Right lung (tissue), 5 donors: ENCODE data around the gene SSH2. TPM values are rescaled to one million over a fixed set of nuclear protein-coding genes. Genes with fewer than 3 reads are reported as not detected.
"Not testable (repeated sequence)": the region's sequence is repeated elsewhere in the genome, so short reads cannot be mapped to it uniquely, and the experiment has no call there.

Experiments used
- DNase-seq, 2 donors: peaks; one replicate each; pipeline ENCODE4 v3.0.0-alpha.2; 2013
- polyA plus RNA-seq, 5 donors: library from polyadenylated mRNA; unstranded; fragments of 120-200 nt; gene quantifications; one replicate each; pipeline versions ENCODE4 v1.2.1 to v1.2.3, GENCODE V29; 2013; ENCODE audit warnings: inconsistent platforms in 1 of 5, low replicate concordance in 1 of 5; ENCODE audit not compliant: insufficient read length in 5 of 5, insufficient read depth in 1 of 5

Gene SSH2
- polyA plus RNA-seq, 5 donors = 18.2 to 24.1 (median 23.7) TPM

DNA sequence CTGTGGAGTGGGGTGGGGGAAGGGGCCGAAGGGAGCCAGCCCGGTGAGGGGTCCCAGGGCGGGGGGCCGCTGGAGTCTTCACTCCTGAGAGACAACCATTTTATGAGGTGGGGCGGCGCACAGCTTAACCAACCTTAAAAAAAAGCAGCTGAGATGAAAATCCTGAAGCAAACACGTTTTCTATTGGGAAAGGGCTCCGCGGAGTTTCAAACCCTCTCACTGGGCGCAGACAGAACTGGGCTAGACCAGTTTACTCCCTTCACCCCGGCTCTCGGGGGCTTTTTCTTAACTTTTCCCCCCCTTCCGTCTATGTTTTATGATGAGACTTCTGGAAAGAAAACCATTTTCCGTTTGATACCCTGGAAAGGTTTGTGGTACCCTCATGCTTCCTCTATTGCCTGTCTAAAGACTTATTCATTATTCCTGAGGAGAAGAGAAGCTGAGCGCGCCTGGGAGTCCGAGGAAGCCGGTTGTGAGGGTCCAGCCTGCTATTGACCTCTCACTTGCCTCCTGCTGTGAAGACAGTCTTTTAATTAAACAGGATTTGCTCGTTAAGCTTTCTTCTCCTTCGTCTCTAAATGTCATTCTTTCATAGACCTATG lies 482 bp upstream of the SSH2 start:
- peak in 1 of 2 donors; percentile 10 for DNase-seq

- peak in 1 of 2 donors; percentile 10 for DNase-seq
Observed at GRCh38 chr17:29929006-29929532, 959 bp downstream of the SSH2 start.

- no peak for DNase-seq
Observed at GRCh38 chr17:29927546-29927945, 2.5 kb downstream of the SSH2 start.

DNA sequence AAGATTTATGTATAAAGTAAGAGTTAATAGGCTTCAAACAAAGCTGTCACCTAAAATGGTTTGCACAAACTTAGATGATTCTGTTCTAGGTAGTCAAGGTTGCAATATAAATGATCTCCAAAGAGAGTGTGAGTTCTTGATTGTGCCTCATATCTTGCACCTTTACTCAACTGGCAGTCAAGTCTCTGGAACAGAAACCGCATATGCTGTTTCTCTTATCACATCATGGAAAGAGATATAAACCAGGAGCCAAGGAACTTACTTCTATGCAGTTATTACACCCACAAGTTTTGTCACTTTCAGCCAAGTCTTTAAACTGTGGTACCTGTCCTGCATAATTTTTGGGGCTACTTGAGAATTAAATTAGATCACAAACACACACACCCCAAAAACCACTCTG lies 5.2 kb downstream of the SSH2 start:
- no peak for DNase-seq

GRCh38 chr17:29918922-29919856 lies 10.8 kb downstream of the SSH2 start:
- no peak for DNase-seq

GRCh38 chr17:29918016-29918415 lies 12.0 kb downstream of the SSH2 start:
- no peak for DNase-seq

DNA sequence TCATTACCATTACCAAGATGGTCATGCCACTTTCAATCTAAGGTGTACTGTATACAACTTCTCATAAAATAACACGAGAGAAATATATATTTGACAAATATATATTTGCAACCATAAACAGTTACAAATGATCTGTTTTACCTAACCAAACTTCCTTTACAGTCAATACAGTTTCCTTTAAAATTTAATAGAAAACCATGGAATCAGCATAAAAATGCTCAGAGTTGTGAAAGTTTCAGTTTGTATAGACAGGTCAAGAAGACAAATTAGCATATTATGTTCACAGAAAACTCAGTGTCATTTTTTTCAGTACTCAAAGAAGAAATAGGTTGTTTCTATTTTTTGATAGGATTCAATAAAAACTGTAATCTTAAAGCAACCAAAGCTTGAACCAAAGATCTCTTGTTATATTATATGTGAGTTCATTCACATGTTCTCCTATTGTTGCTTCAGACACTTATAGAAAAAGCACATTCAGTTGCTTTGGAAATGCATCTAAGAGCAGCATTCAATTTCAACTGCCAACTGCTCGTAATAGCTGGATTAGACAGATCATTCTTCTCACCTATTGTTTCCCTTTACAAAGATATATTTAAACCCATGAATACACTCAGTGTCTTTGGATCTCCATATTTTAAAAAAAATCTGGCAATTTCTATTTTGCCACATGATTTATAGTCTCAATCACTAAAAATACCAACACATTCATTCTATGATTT lies 15.1 kb downstream of the SSH2 start:
- DNase-seq = no peak

DNA sequence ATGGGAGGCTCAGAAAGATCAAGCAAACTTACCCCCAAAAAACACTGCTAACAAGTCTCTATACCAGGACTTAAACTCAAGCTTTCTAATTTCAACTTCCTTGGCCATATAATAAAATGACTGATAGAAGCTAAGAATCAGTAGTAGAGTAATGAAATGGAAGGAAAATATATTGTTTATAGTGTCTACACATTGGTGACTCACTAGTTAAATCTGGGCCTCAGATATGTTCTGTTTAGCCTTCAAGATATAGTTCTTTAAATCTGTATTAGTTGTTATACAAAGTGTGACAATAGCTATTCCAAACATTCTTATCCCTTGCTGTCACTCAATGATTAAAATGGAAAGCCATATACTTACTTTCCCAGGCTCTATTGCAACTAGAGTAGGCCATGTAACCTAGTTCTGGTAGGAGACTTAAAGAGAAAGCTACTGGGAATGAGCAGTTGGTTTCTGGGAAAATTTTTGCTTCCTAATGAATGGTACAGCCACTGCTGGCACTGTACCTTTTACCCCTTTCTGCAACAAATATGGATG lies 18.3 kb downstream of the SSH2 start:
- DNase-seq = no peak

DNA sequence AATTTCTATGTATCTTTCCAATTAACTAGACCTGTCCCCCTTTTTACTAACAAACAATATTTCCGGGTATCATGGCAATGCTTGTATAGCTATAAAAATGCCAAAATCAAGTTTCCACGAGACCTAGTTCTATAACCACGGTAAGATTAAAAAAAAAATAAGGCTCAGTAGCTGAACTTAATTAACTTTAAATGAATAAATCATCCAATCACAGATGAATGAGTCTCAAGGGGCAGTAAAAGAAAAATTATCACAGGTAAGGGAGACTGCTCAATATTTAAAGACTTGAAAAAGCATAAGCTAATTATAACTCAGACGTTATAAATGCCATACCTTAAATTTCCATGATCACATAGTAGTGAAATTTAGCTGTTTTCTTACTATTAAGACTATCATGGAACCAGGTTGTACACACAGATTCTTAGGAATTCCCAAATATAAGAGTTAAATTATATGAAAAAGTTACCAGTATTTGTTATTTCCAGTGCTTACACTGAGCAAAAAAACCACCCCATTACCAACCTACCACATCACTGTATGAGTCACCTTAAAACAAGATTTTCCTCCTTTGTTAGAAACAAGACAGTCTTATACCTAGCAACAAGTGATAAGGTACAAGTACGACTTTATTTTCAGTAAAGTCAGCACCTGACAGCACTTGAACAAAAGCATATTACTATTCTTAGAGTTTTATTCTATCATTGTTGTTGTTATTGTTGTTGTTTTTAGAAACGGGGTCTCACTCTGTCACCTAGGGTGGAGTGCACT lies 20.6 kb downstream of the SSH2 start:
- DNase-seq = no peak

GRCh38 chr17:29906969-29907368 lies 23.1 kb downstream of the SSH2 start:
- no peak for DNase-seq

GRCh38 chr17:29905879-29906167 lies 24.2 kb downstream of the SSH2 start:
- DNase-seq = no peak

DNA sequence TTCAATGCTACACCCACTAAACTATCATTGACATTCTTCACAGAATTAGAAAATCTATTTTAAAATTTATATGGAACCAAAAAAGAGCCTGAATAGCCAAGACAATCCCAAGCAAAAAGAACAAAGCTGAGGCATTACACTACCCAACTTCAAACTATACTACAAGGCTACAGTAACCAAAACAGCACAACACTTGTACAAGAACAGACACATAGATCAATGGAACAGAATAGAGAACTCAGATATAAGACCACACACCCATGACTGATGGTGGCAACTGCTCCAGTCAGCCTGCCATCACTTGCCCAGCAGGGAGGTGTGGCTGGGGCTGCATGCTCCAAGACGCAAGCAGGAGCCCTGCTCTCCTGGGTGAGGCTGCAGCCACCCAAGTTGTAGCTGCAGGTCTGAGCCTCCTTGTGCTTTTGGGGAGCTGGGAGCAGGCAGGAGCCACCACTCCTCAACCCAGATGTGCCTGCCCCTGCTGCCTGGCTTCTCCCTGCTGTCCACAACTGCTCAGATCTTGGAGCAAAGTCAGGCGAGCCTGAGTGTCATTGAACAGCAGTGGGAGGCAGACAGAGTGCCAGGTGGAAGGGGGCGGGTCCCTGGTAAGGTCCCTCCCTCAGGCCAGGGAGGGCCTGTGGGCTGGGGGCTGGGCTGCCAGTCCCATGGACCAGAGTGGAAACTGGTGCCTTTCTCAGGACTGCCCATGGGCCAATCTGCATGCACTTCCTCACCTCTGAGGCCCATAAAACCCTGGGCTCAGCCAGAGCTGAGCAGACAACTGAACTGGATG lies 24.7 kb downstream of the SSH2 start:
- DNase-seq = no peak

DNA sequence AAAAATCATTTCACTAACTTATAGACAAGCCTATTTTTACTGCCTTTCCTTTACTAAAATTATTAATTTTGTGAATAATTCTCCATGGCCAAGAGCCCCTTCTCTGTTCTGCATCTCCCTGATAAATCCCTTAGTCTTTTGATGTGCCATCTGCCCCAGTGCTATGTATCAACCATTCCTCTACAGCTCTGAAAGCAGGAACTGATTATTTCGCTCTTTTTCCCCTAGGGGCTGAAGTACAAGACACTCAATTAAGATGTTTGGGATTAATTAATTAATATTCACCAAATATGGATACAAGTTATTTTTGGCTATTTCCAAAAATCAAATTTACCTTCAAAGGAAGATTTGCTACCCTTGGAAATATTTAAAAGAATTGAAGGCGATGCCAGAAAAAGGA lies 26.6 kb downstream of the SSH2 start:
- no peak for DNase-seq

- not testable (repeated sequence) for DNase-seq
Observed at GRCh38 chr17:29897136-29897535, 32.9 kb downstream of the SSH2 start.

DNA sequence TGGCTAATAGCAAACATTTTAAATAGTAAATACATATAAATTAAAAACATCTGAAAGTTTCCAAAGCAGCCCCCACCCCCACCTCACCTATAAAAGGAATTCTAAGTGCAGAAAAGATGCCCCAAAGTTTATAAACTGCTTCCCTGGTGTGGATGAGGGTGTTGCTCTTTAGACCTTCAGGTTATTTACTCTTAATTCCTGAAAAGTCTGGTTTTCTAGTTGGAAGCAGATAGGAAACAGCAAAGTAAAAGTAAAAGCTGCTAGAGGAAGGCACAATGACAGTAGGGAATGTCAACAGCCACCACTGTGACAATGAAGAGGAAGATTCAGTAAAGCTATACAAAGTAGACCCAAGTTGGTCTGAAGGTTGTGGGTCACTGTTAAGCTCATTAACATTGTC lies 37.8 kb downstream of the SSH2 start:
- no peak for DNase-seq

- no peak for DNase-seq
Observed at GRCh38 chr17:29891131-29891530, 38.9 kb downstream of the SSH2 start.

DNA sequence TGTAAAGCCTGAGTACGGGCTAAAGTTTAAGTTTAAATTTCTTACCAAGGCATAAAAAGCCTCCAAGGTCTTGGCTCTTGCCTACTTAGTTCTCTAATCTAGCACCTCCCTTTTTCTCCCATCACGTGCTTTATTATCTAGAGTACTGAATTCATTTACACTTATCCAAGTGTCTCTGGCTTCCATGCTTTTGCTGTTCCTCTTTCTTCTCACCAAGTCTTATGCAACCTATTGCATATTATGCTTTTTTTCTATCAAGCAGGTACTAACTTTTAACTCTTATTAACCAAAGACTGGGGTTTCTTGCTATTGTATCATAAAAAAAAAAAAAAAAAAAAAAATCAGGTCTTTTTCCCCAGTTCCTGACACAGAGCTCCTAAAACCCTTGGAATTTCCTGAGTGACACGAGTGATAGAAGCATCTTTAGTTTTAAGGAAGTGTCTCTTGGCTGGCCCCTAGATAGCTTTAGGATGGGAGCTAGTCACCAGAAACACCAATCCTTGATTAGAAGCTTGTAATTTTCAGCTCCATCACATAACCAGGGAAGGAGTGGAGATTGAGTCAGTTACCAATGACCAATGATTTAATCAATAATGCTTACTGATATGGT lies 44.9 kb downstream of the SSH2 start:
- no peak for DNase-seq

DNA sequence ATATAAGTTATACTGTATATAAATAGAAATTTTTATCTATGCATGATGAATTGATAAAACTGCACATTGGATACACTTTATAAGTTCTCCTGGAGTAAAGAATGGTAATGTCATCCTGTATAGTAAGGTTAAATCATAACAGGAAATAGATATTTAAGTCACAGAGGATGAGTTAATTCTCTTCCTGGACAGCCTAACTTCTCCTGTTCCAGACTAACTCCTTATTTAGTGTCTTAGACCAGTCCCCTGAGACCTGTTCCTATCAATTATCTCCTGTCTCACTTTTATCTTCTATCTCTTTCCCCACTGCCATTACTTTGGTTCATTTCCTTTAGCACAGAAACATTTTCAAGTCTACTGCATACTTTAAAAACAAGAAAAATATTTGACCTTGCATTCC lies 46.5 kb downstream of the SSH2 start:
- DNase-seq = no peak

DNA sequence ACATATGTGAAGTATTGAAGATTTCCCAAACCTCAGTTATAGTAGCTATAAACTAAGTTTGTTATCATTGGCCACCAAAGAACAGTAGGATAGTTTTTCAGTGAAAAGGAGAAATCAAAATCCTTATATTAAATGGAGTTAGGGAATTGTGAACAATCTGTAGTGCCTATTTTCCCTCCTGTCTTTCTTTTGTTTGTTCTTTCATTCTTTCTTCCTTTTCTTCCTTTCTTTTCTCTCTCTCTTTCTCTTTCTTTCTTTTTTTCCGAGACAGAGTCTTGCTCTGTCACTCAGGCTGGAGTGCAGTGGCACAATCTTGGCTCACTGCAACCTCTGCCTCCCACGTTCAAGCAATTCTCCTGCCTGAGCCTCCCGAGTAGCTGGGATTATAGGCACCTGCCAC lies 48.8 kb downstream of the SSH2 start:
- DNase-seq = no peak

GRCh38 chr17:29880031-29880430 lies 50.0 kb downstream of the SSH2 start:
- DNase-seq = no peak
